H1 (cell line): Measurements from ENCODE around the gene POMP.

ENCODE experiments used
- CEBPB ChIP-seq: IDR thresholded peaks from 2 replicates; pipeline ENCODE4 v1.6.1; 2012; ENCODE audit warnings: low read depth, low read length
- CTCF ChIP-seq, 3 experiments: IDR thresholded peaks; 1 replicate in 2 of 3; 2 replicates in 1 of 3; pipeline versions ENCODE4 v1.5.1 to v1.6.1; 2011; ENCODE audit warnings: low read length in 3 of 3, mild to moderate bottlenecking in 3 of 3, inconsistent platforms in 2 of 3, low read depth in 1 of 3, moderate library complexity in 1 of 3; ENCODE audit not compliant: insufficient read depth in 1 of 3; ENCODE audit errors: control extremely low read depth in 1 of 3
- EZH2 ChIP-seq: fragments of 200-600 bp; sonication (generic); IDR thresholded peaks from 2 replicates; pipeline ENCODE4 v1.7.1; 2012; ENCODE audit warnings: low read depth, mild to moderate bottlenecking, moderate library complexity, low read length, inconsistent platforms; ENCODE audit not compliant: severe bottlenecking
- KDM5A ChIP-seq: fragments of 200-600 bp; IDR thresholded peaks from 2 replicates; pipeline ENCODE4 v1.7.1; 2012; ENCODE audit warnings: mild to moderate bottlenecking, low read length, inconsistent platforms, mixed read lengths
- NRF1 ChIP-seq: IDR thresholded peaks from 2 replicates; pipeline ENCODE4 v1.6.1; 2011; ENCODE audit warnings: mild to moderate bottlenecking, low read depth, low read length, improper control_type of control experiment
- POLR2A ChIP-seq, 2 experiments: IDR thresholded peaks; 1 replicate in 1 of 2; 2 replicates in 1 of 2; pipeline ENCODE4 v1.6.1; 2011; ENCODE audit warnings: low read depth in 2 of 2, low read length in 2 of 2, mild to moderate bottlenecking in 2 of 2; ENCODE audit errors: control extremely low read depth in 1 of 2
- POLR2AphosphoS5 ChIP-seq: IDR thresholded peaks from 2 replicates; pipeline ENCODE4 v1.6.1; 2011; ENCODE audit warnings: low read depth, low read length
- SAP30 ChIP-seq: fragments of 300-600 bp; sonication (generic); IDR thresholded peaks from 2 replicates; pipeline ENCODE4 v1.7.1; 2012; ENCODE audit warnings: low read length, moderate library complexity, mild to moderate bottlenecking, inconsistent platforms; ENCODE audit not compliant: insufficient read depth, insufficient replicate concordance
- TAF7 ChIP-seq: optimal IDR thresholded peaks from 2 replicates; pipeline ENCODE3; 2011; ENCODE audit warnings: low read depth, mild to moderate bottlenecking, inconsistent platforms, low read length, moderate library complexity, borderline replicate concordance
- TCF12 ChIP-seq: IDR thresholded peaks from 2 replicates; pipeline ENCODE4 v1.6.1; 2011; ENCODE audit warnings: low read depth, mild to moderate bottlenecking, low read length
- YY1 ChIP-seq: IDR thresholded peaks from 2 replicates; pipeline ENCODE4 v1.6.1; 2011; ENCODE audit warnings: low read depth, mild to moderate bottlenecking, low read length
- ZNF274 ChIP-seq: IDR thresholded peaks from 2 replicates; pipeline ENCODE4 v1.7.0; 2012; ENCODE audit warnings: low read length, borderline replicate concordance; ENCODE audit errors: extremely low read depth

- no peak for TF ChIP-seq POLR2A (IDR thresholded peaks at IDR 0.05; ENCODE audit: control extremely low read depth in 1 of 2, low read depth in 2 of 2, low read length in 2 of 2)
- no peak for TF ChIP-seq EZH2
- no peak for TF ChIP-seq NRF1
- TF ChIP-seq CTCF (IDR thresholded peaks at IDR 0.05; ENCODE audit: control extremely low read depth in 1 of 3, insufficient read depth in 1 of 3, low read depth in 1 of 3, low read length in 3 of 3): no peak
- TF ChIP-seq POLR2AphosphoS5: no peak
- no peak for TF ChIP-seq KDM5A
- TF ChIP-seq CEBPB: no peak
- TF ChIP-seq YY1: no peak
- TF ChIP-seq TCF12: no peak
- no peak for TF ChIP-seq SAP30
- TF ChIP-seq TAF7: no peak
- no peak for TF ChIP-seq ZNF274
These were observed 57.6 kb downstream of the POMP start for GRCh38 chr13:28716511-28716910.
